ENCODE measurements around the gene VTI1A.

GRCh38 chr10:112429654-112430230 lies 17.3 kb upstream of the VTI1A start:
- TF ChIP-seq CTCF (IDR thresholded peaks at IDR 0.05): no peak
- no peak for TF ChIP-seq POLR2A (IDR thresholded peaks at IDR 0.05)
